ENCODE measurements around the gene SLC35E2B. TPM values are rescaled to one million over a fixed set of nuclear protein-coding genes. Genes with fewer than 3 reads are reported as not detected.
"Not testable (repeated sequence)": the region's sequence is repeated elsewhere in the genome, so short reads cannot be mapped to it uniquely, and the experiment has no call there.

Gene SLC35E2B
- total RNA-seq, 1 donor from 2014 or later: 31.7 TPM

- not testable (repeated sequence) for DNase-seq
Observed at GRCh38 chr1:1674806-1675205, 17.8 kb downstream of the SLC35E2B start.

GRCh38 chr1:1672181-1672965 is 20.2 kb downstream of the SLC35E2B start:
- DNase-seq: no peak

- no peak for DNase-seq
Observed at GRCh38 chr1:1671365-1672119, 21.1 kb downstream of the SLC35E2B start.

GRCh38 chr1:1670866-1671265 is 21.7 kb downstream of the SLC35E2B start:
- DNase-seq: no peak

- no peak for DNase-seq
Observed at GRCh38 chr1:1669468-1670440, 22.8 kb downstream of the SLC35E2B start.

GRCh38 chr1:1666526-1666925 is 26.1 kb downstream of the SLC35E2B start:
- DNase-seq: no peak

- no peak for DNase-seq
Observed at GRCh38 chr1:1665815-1666251, 26.8 kb downstream of the SLC35E2B start.

GRCh38 chr1:1664941-1665814 is 27.4 kb downstream of the SLC35E2B start:
- no peak for DNase-seq

GRCh38 chr1:1664318-1664717 is 28.3 kb downstream of the SLC35E2B start:
- DNase-seq: not testable (repeated sequence)

GRCh38 chr1:1662830-1663560 is 29.6 kb downstream of the SLC35E2B start:
- not testable (repeated sequence) for DNase-seq

GRCh38 chr1:1662392-1662791 is 30.2 kb downstream of the SLC35E2B start:
- DNase-seq: peak; percentile 42

- DNase-seq: peak; percentile 92
Observed at GRCh38 chr1:1658583-1659549, 33.7 kb downstream of the SLC35E2B start, which contains the start of gene CDK11B. TSS of gene CDK11B (minus strand) at chr1:1659004. CDS start at chr1:1657485, 1,519 bp downstream.

- DNase-seq: not testable (repeated sequence)
Observed at GRCh38 chr1:1648265-1648664, 44.3 kb downstream of the SLC35E2B start.

GRCh38 chr1:1647567-1648241 is 44.9 kb downstream of the SLC35E2B start:
- DNase-seq: not testable (repeated sequence)

- DNase-seq: not testable (repeated sequence)
Observed at GRCh38 chr1:1646326-1646725, 46.3 kb downstream of the SLC35E2B start.

- DNase-seq: not testable (repeated sequence)
Observed at GRCh38 chr1:1640711-1641461, 51.7 kb downstream of the SLC35E2B start.

GRCh38 chr1:1640081-1640480 is 52.5 kb downstream of the SLC35E2B start:
- not testable (repeated sequence) for DNase-seq

GRCh38 chr1:1639368-1639767 is 53.2 kb downstream of the SLC35E2B start:
- DNase-seq: not testable (repeated sequence)

All from skin of body (tissue), 2 donors.